Fibroblast of lung (primary cell): Measurements from ENCODE around the gene NDUFA1. TPM values are rescaled to one million over a fixed set of nuclear protein-coding genes. Genes with fewer than 3 reads are reported as not detected.
"Not testable (repeated sequence)": the region's sequence is repeated elsewhere in the genome, so short reads cannot be mapped to it uniquely, and the experiment has no call there.

ENCODE experiments used
- DNase-seq, 2 donors: peaks; one replicate each; pipeline versions ENCODE4 v3.0.0 to v3.0.0-alpha.2; 2010; ENCODE audit warnings: low read depth in 2 of 2
- H2AFZ ChIP-seq: 2 replicates; pipeline ENCODE4 v1.5.1; 2012; ENCODE audit warnings: low read length, control low read depth, inconsistent platforms
- H3K27ac ChIP-seq: 2 replicates; pipeline ENCODE4 v1.5.1; 2011; ENCODE audit warnings: low read length, control low read depth; ENCODE audit not compliant: insufficient read depth
- H3K27me3 ChIP-seq: 2 replicates; pipeline ENCODE4 v1.5.1; 2011; ENCODE audit warnings: mild to moderate bottlenecking, low read length; ENCODE audit not compliant: control insufficient read depth, insufficient read depth
- H3K36me3 ChIP-seq: 2 replicates; pipeline ENCODE4 v1.5.1; 2011; ENCODE audit warnings: low read length; ENCODE audit not compliant: control insufficient read depth, insufficient read depth
- H3K4me1 ChIP-seq: 2 replicates; pipeline ENCODE4 v1.5.1; 2011; ENCODE audit warnings: low read length; ENCODE audit not compliant: control insufficient read depth, insufficient read depth; ENCODE audit errors: extremely low read depth
- H3K4me2 ChIP-seq: 2 replicates; pipeline ENCODE4 v1.5.1; 2011; ENCODE audit warnings: low read length, control low read depth; ENCODE audit not compliant: insufficient read depth; ENCODE audit errors: extremely low read depth
- H3K4me3 ChIP-seq, 4 experiments: fragments of 200-600 bp in 1 of 4; sonication (generic) in 1 of 4; replicated peaks in 1 of 4; 2 replicates each; pipeline ENCODE4 v1.5.1; 2011 to 2016; ENCODE audit warnings: low read length in 4 of 4, low read depth in 3 of 4, mild to moderate bottlenecking in 3 of 4, control low read depth in 2 of 4, inconsistent platforms in 1 of 4, mixed read lengths in 1 of 4; ENCODE audit not compliant: insufficient read depth in 1 of 4; ENCODE audit errors: control extremely low read depth in 1 of 4
- H3K79me2 ChIP-seq: 2 replicates; pipeline ENCODE4 v1.5.1; 2012; ENCODE audit warnings: mild to moderate bottlenecking, low read length, inconsistent platforms; ENCODE audit not compliant: control insufficient read depth, insufficient read depth
- H3K9ac ChIP-seq: 2 replicates; pipeline ENCODE4 v1.5.1; 2011; ENCODE audit warnings: mild to moderate bottlenecking, low read length, control low read depth; ENCODE audit not compliant: insufficient read depth
- H3K9me3 ChIP-seq: 2 replicates; pipeline ENCODE4 v1.5.1; 2012; ENCODE audit warnings: low read depth, low read length; ENCODE audit not compliant: control insufficient read depth, insufficient read depth
- H4K20me1 ChIP-seq: 2 replicates; pipeline ENCODE4 v1.5.1; 2011; ENCODE audit warnings: low read length; ENCODE audit not compliant: control insufficient read depth, insufficient read depth; ENCODE audit errors: extremely low read depth
- EZH2 ChIP-seq: IDR thresholded peaks from 2 replicates; pipeline ENCODE4 v1.5.1; 2012; ENCODE audit warnings: low read length, control low read depth, mild to moderate bottlenecking; ENCODE audit errors: missing control alignments
- polyA minus RNA-seq: library from RNA; depleted of rRNA, polyadenylated mRNA; stranded (reverse); fragments of >200 nt; gene quantifications from 2 replicates; pipeline ENCODE4 v1.2.3, GENCODE V29; 2011; ENCODE audit warnings: low replicate concordance
- polyA plus RNA-seq, 2 donors: library from polyadenylated mRNA; depleted of rRNA in 1 of 2; stranded (reverse) in 1 of 2; unstranded in 1 of 2; fragments of >200 nt; gene quantifications; 2 replicates each; pipeline ENCODE4 v1.2.1, GENCODE V29; 2011 to 2012; ENCODE audit warnings: missing spikeins in 1 of 2
- total RNA-seq: library from RNA; depleted of rRNA; stranded (reverse); fragments of >200 nt; gene quantifications from 2 replicates; pipeline ENCODE4 v1.2.1, GENCODE V29; 2014
- TF ChIP-seq, protein P1 (sequence below), 2 donors: IDR thresholded peaks in 1 of 2; conservative IDR thresholded peaks in 1 of 2; 1 replicate in 1 of 2; 2 replicates in 1 of 2; pipeline ENCODE4 v1.5.1; 2011 to 2012; ENCODE audit warnings: low read length in 2 of 2, control low read depth in 1 of 2, inconsistent platforms in 1 of 2, low read depth in 1 of 2, mild to moderate bottlenecking in 1 of 2

The NDUFA1 gene
- total RNA-seq (80.4 and 88.0 TPM in 2 replicates), polyA plus RNA-seq (181 and 187 TPM in 2 replicates), polyA minus RNA-seq (5.0 and 8.1 TPM in 2 replicates)
- polyA plus RNA-seq (2012) = 167 and 215 TPM in 2 replicates

GRCh38 chrX:119871599-119872395 lies at the start of gene NDUFA1, which contains the start of gene RNF113A:
NDUFA1 (plus strand) TSS chrX:119871832; CDS start chrX:119871912, 80 bp downstream.
RNF113A (minus strand) TSS chrX:119871733; CDS start chrX:119871613, 120 bp downstream.
- TF ChIP-seq EZH2 = no peak
- TF ChIP-seq, protein P1, sequence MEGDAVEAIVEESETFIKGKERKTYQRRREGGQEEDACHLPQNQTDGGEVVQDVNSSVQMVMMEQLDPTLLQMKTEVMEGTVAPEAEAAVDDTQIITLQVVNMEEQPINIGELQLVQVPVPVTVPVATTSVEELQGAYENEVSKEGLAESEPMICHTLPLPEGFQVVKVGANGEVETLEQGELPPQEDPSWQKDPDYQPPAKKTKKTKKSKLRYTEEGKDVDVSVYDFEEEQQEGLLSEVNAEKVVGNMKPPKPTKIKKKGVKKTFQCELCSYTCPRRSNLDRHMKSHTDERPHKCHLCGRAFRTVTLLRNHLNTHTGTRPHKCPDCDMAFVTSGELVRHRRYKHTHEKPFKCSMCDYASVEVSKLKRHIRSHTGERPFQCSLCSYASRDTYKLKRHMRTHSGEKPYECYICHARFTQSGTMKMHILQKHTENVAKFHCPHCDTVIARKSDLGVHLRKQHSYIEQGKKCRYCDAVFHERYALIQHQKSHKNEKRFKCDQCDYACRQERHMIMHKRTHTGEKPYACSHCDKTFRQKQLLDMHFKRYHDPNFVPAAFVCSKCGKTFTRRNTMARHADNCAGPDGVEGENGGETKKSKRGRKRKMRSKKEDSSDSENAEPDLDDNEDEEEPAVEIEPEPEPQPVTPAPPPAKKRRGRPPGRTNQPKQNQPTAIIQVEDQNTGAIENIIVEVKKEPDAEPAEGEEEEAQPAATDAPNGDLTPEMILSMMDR (conservative IDR thresholded peaks at IDR 0.05 in 1 of 2, IDR thresholded peaks at IDR 0.05 in 1 of 2; ENCODE audit: low read depth in 1 of 2, low read length in 2 of 2) = no peak
- peak within 1 kb of the TSS; percentile 80 for H2AFZ ChIP-seq
- peaks cover 31% of the 10 kb centered on the region for H3K79me2 ChIP-seq
- H3K4me1 ChIP-seq = no peaks in the 10 kb centered on the region
- peak within 1 kb of the TSS; percentile 93 for H3K9ac ChIP-seq
- H3K9me3 ChIP-seq = no peaks in the 10 kb centered on the region
- no peaks in the 10 kb centered on the region for H4K20me1 ChIP-seq
- H3K36me3 ChIP-seq = no peaks in the 10 kb centered on the region
- H3K4me3 ChIP-seq = peak within 1 kb of the TSS; percentile 70 to 89 (median 78)
- no peaks in the 10 kb centered on the region for H3K27me3 ChIP-seq
- peak within 1 kb of the TSS; percentile 89 for H3K27ac ChIP-seq
- H3K4me2 ChIP-seq = peak within 1 kb of the TSS; percentile 62
- DNase-seq = peak; percentile 82 to 85

DNA sequence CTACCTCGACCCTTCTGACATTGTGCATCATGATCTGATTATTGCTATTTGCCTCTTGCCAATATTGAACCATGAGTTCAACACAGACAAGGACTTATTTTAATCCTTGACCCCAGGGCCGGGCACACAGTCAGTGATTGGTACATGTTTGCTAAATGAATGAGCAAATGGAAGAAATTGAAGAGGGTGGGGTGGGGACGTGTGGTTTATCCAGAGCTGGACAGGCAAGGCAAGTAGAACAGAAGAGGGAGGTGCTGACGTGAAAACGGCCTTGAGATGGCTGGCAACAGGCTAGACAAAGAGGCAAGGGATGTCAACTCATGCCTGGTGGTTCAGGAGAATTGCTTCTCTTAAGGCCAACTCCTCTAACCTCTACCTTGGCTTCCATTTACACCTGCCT lies 47.4 kb upstream of the NDUFA1 start:
- not testable (repeated sequence) for H4K20me1 ChIP-seq, DNase-seq, H3K36me3 ChIP-seq, H3K4me1 ChIP-seq, H3K9me3 ChIP-seq, H3K4me3 ChIP-seq, H3K9ac ChIP-seq, H3K27ac ChIP-seq, H3K79me2 ChIP-seq, H3K27me3 ChIP-seq, H3K4me2 ChIP-seq, H2AFZ ChIP-seq

GRCh38 chrX:119826399-119826959 lies 45.2 kb upstream of the NDUFA1 start:
- TF ChIP-seq, protein P1 (conservative IDR thresholded peaks at IDR 0.05 in 1 of 2, IDR thresholded peaks at IDR 0.05 in 1 of 2; ENCODE audit: low read depth in 1 of 2, low read length in 2 of 2) = no peak
- no peak for TF ChIP-seq EZH2
- Histone ChIP-seq H3K4me2 (no peak overlapping the region), H3K9ac (no peak overlapping the region), H4K20me1 (no peaks in the 10 kb centered on the region), H3K27ac (no peak overlapping the region), H3K4me3 (no peak overlapping the region), H3K27me3 (no peaks in the 10 kb centered on the region), H3K79me2 (no peaks in the 10 kb centered on the region), H3K4me1 (no peaks in the 10 kb centered on the region), H2AFZ (no peak overlapping the region), H3K9me3 (no peaks in the 10 kb centered on the region), H3K36me3 (no peaks in the 10 kb centered on the region)
- peak; percentile 26 to 36 for DNase-seq
